Fibroblast of mammary gland (primary cell): Measurements from ENCODE around the gene FCGR3B.
"Not testable (repeated sequence)": the region's sequence is repeated elsewhere in the genome, so short reads cannot be mapped to it uniquely, and the experiment has no call there.

Source experiments
- DNase-seq: peaks from one replicate; pipeline ENCODE4 v3.0.0-alpha.2; 2010; ENCODE audit warnings: low read depth
- H3K4me3 ChIP-seq: 2 replicates; pipeline ENCODE4 v1.5.1; 2011; ENCODE audit warnings: low read depth, mild to moderate bottlenecking, low read length, moderate library complexity; ENCODE audit not compliant: control insufficient read depth

The FCGR3B gene

GRCh38 chr1:161593092-161593755, 37.8 kb downstream of the FCGR3B start:
- H3K4me3 ChIP-seq, DNase-seq: not testable (repeated sequence)

GRCh38 chr1:161592586-161592985, 38.4 kb downstream of the FCGR3B start:
- not testable (repeated sequence) for H3K4me3 ChIP-seq, DNase-seq

- H3K4me3 ChIP-seq, DNase-seq: not testable (repeated sequence)
Measured at GRCh38 chr1:161589920-161590319, 41.1 kb downstream of the FCGR3B start.

GRCh38 chr1:161589365-161589764, 41.6 kb downstream of the FCGR3B start:
- not testable (repeated sequence) for H3K4me3 ChIP-seq, DNase-seq

- not testable (repeated sequence) for H3K4me3 ChIP-seq, DNase-seq
Measured at GRCh38 chr1:161588596-161588995, 42.4 kb downstream of the FCGR3B start.

- not testable (repeated sequence) for H3K4me3 ChIP-seq, DNase-seq
Measured at GRCh38 chr1:161582882-161583281, 48.1 kb downstream of the FCGR3B start.

GRCh38 chr1:161580879-161581537, 50.0 kb downstream of the FCGR3B start:
- DNase-seq, H3K4me3 ChIP-seq: not testable (repeated sequence)

GRCh38 chr1:161579856-161580507, 51.0 kb downstream of the FCGR3B start:
- DNase-seq, H3K4me3 ChIP-seq: not testable (repeated sequence)

- H3K4me3 ChIP-seq, DNase-seq: not testable (repeated sequence)
Measured at GRCh38 chr1:161576676-161577075, 54.3 kb downstream of the FCGR3B start.
